Neural cell (in vitro differentiated cells): ENCODE data around the gene RGS14.

Experiments
- MXI1 ChIP-seq: fragments of 450-650 bp; conservative IDR thresholded peaks from 2 replicates; pipeline ENCODE4 v1.6.1; 2014; ENCODE audit warnings: antibody characterized with exemption, mild to moderate bottlenecking; ENCODE audit not compliant: poor library complexity, severe bottlenecking
- TF ChIP-seq, protein P1 (sequence below): fragments of 450-650 bp; IDR thresholded peaks from 2 replicates; pipeline ENCODE4 v1.5.1; 2014; ENCODE audit warnings: antibody characterized with exemption, mild to moderate bottlenecking, moderate library complexity; ENCODE audit not compliant: poor library complexity, severe bottlenecking

DNA sequence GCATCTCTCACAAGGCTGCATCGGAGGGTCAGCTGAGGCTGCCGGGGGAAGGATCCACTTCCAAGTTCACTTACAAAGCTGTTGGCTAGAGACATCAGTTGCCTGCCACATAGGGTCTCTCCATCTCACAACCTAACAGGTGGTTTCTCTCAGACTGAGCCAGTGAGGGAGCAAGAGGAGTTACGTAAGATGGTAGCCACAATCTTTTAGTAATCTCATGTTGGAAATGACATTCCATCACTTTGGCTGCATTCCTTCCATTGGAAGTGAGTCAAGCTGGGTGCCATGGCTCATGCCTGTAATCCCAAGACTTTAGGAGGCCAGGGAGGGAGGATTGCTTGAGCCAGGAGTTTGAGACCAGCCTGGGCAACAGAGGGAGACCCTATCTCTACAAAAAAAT lies 61.3 kb downstream of the RGS14 start:
- TF ChIP-seq, protein P1, sequence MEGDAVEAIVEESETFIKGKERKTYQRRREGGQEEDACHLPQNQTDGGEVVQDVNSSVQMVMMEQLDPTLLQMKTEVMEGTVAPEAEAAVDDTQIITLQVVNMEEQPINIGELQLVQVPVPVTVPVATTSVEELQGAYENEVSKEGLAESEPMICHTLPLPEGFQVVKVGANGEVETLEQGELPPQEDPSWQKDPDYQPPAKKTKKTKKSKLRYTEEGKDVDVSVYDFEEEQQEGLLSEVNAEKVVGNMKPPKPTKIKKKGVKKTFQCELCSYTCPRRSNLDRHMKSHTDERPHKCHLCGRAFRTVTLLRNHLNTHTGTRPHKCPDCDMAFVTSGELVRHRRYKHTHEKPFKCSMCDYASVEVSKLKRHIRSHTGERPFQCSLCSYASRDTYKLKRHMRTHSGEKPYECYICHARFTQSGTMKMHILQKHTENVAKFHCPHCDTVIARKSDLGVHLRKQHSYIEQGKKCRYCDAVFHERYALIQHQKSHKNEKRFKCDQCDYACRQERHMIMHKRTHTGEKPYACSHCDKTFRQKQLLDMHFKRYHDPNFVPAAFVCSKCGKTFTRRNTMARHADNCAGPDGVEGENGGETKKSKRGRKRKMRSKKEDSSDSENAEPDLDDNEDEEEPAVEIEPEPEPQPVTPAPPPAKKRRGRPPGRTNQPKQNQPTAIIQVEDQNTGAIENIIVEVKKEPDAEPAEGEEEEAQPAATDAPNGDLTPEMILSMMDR: no peak
- no peak for TF ChIP-seq MXI1
